Testis (tissue), 3 donors: Measurements from ENCODE around the gene UNC13B. TPM values are rescaled to one million over a fixed set of nuclear protein-coding genes. Genes with fewer than 3 reads are reported as not detected.

Experiments
- DNase-seq: peaks from one replicate; pipeline ENCODE4 v3.0.0-alpha.2; 2019
- H3K27ac ChIP-seq, 2 donors: fragments of 200-600 bp; sonication (generic); one replicate each; pipeline ENCODE4 v1.5.1; 2019
- H3K27me3 ChIP-seq: fragments of 200-600 bp; sonication (generic); one replicate; pipeline ENCODE4 v1.5.1; 2019
- H3K36me3 ChIP-seq: fragments of 200-600 bp; sonication (generic); one replicate; pipeline ENCODE4 v1.5.1; 2017; ENCODE audit warnings: low read depth; ENCODE audit errors: missing control alignments
- H3K4me1 ChIP-seq: fragments of 200-600 bp; sonication (generic); one replicate; pipeline ENCODE4 v1.5.1; 2019
- H3K4me3 ChIP-seq, 2 donors: fragments of 200-600 bp; sonication (generic); one replicate each; pipeline ENCODE4 v1.5.1; 2017 to 2019
- H3K9me3 ChIP-seq: fragments of 200-600 bp; sonication (generic); one replicate; pipeline ENCODE4 v1.5.1; 2017
- POLR2A ChIP-seq: fragments of 450-650 bp; IDR thresholded peaks from one replicate; pipeline ENCODE4 v1.6.1; 2017; ENCODE audit warnings: antibody characterized with exemption, mild to moderate bottlenecking, moderate library complexity
- WGBS, 2 donors: methylation state at CpG; one replicate each; pipeline ENCODE4 v1.1.5; 2018; 5-methylcytosine and 5-hydroxymethylcytosine counted together
- intact Hi-C: fragments of 100-400 bp; cut with DNase I; formaldehyde crosslinking; loops from one replicate; pipeline ENCODE4 v1.15.1; 2023; ENCODE audit warnings: low total_unique reads
- polyA plus RNA-seq: library from polyadenylated mRNA; stranded (reverse); fragments of 350-450 nt; fragmentation: Illumina TruSeq; extraction: RNeasy Lipid Tissue Mini Kit (QIAGEN cat#74804); gene quantifications from one replicate; pipeline ENCODE4 v1.2.3, GENCODE V29; 2014; ENCODE audit warnings: low read depth, low replicate concordance; ENCODE audit not compliant: insufficient read depth
- total RNA-seq, 2 donors: library from RNA; depleted of rRNA; stranded (reverse); fragments of >200 nt; gene quantifications; one replicate each; pipeline ENCODE4 v1.2.3, GENCODE V29; 2016
- TF ChIP-seq, protein P1 (sequence below), 3 experiments: fragments of 450-650 bp in 2 of 3; fragments of 200-600 bp in 1 of 3; sonication (generic) in 1 of 3; IDR thresholded peaks; one replicate each; pipeline ENCODE4 v1.5.1; 2016 to 2019; ENCODE audit warnings: antibody characterized with exemption in 3 of 3, mild to moderate bottlenecking in 2 of 3, moderate library complexity in 1 of 3

UNC13B gene
- total and polyA plus RNA-seq, 3 donors from 2014 or later = 37.0 to 51.0 (median 40.2) TPM

DNA sequence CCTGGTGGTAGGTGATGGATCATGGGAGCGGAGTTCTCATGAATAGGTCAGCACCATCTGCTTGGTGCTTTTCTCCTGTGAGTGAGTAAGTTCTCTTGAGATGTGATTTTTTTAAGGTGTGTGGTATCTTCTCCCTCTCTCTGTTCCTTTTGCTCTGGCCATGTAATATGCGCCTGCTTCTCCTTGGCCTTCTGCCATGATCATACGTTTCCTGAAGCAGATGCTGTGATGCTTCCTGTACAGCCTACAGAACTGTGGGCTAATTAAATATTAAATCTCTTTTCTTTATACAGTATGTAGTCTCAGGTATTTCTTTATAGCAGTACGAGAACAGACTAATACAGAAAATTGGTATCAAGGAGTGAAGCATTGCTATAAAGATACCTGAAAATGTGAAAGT, 36.4 kb downstream of the UNC13B start:
- no peak overlapping the region for H3K4me3 ChIP-seq
- no peaks in the 10 kb centered on the region for H3K4me1 ChIP-seq
- no peaks in the 10 kb centered on the region for H3K36me3 ChIP-seq
- no peaks in the 10 kb centered on the region for H3K27me3 ChIP-seq
- no peaks in the 10 kb centered on the region for H3K9me3 ChIP-seq
- intact Hi-C loops = no loop called here
- TF ChIP-seq POLR2A = no peak
- TF ChIP-seq, protein P1, sequence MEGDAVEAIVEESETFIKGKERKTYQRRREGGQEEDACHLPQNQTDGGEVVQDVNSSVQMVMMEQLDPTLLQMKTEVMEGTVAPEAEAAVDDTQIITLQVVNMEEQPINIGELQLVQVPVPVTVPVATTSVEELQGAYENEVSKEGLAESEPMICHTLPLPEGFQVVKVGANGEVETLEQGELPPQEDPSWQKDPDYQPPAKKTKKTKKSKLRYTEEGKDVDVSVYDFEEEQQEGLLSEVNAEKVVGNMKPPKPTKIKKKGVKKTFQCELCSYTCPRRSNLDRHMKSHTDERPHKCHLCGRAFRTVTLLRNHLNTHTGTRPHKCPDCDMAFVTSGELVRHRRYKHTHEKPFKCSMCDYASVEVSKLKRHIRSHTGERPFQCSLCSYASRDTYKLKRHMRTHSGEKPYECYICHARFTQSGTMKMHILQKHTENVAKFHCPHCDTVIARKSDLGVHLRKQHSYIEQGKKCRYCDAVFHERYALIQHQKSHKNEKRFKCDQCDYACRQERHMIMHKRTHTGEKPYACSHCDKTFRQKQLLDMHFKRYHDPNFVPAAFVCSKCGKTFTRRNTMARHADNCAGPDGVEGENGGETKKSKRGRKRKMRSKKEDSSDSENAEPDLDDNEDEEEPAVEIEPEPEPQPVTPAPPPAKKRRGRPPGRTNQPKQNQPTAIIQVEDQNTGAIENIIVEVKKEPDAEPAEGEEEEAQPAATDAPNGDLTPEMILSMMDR (IDR thresholded peaks at IDR 0.05) = no peak
- 85 to 91% methylated on average over 4 of the region's 4 CpGs for WGBS, 2 donors
- no peak overlapping the region for H3K27ac ChIP-seq
- no peak for DNase-seq

- DNase-seq = no peak
- Histone ChIP-seq H3K36me3 (no peaks in the 10 kb centered on the region), H3K27me3 (no peaks in the 10 kb centered on the region), H3K27ac (no peak overlapping the region), H3K9me3 (no peaks in the 10 kb centered on the region), H3K4me1 (no peaks in the 10 kb centered on the region), H3K4me3 (no peak overlapping the region)
- TF ChIP-seq POLR2A = no peak
- TF ChIP-seq, protein P1 (IDR thresholded peaks at IDR 0.05) = no peak
- intact Hi-C loops = no loop called here
- 79 to 83% methylated on average over 2 of the region's 2 CpGs for WGBS, 2 donors
Measured at GRCh38 chr9:35203528-35203927, 41.7 kb downstream of the UNC13B start.

GRCh38 chr9:35205340-35205739, 43.5 kb downstream of the UNC13B start:
- no peaks in the 10 kb centered on the region for H3K9me3 ChIP-seq
- H3K4me3 ChIP-seq = no peak overlapping the region
- no peaks in the 10 kb centered on the region for H3K27me3 ChIP-seq
- 74 to 92% methylated on average over 1 of the region's 1 CpG for WGBS, 2 donors
- TF ChIP-seq, protein P1 (IDR thresholded peaks at IDR 0.05) = no peak
- no peak for TF ChIP-seq POLR2A
- DNase-seq = no peak
- H3K4me1 ChIP-seq = no peaks in the 10 kb centered on the region
- no peak overlapping the region for H3K27ac ChIP-seq
- H3K36me3 ChIP-seq = no peaks in the 10 kb centered on the region
- intact Hi-C loops = no loop called here

GRCh38 chr9:35211854-35212253, 50.0 kb downstream of the UNC13B start:
- Histone ChIP-seq H3K27me3 (no peaks in the 10 kb centered on the region), H3K9me3 (no peaks in the 10 kb centered on the region), H3K36me3 (no peaks in the 10 kb centered on the region), H3K4me1 (no peaks in the 10 kb centered on the region), H3K27ac (no peak overlapping the region), H3K4me3 (no peak overlapping the region)
- TF ChIP-seq, protein P1 (IDR thresholded peaks at IDR 0.05) = no peak
- intact Hi-C loops = no loop called here
- DNase-seq = no peak
- 84 to 89% methylated on average over 4 of the region's 4 CpGs for WGBS, 2 donors

GRCh38 chr9:35220659-35221338, 59.0 kb downstream of the UNC13B start:
- Histone ChIP-seq H3K9me3 (no peaks in the 10 kb centered on the region), H3K4me3 (no peak overlapping the region), H3K36me3 (no peaks in the 10 kb centered on the region), H3K27me3 (no peaks in the 10 kb centered on the region), H3K27ac (no peak overlapping the region), H3K4me1 (no peaks in the 10 kb centered on the region)
- TF ChIP-seq, protein P1 (IDR thresholded peaks at IDR 0.05) = no peak
- no peak for TF ChIP-seq POLR2A
- 92 to 97% methylated on average over 6 of the region's 6 CpGs for WGBS, 2 donors
- intact Hi-C loops = no loop called here
- no peak for DNase-seq
